Stimulated activated CD4-positive, alpha-beta T cell treated with anti-CD3 and anti-CD28 coated beads, Interleukin-12 subunit alpha, Interleukin-12 subunit beta, amount 100 ng/mL, for 48 hours (primary cell): Measurements from ENCODE around the gene VILL.
"Not testable (repeated sequence)": the region's sequence is repeated elsewhere in the genome, so short reads cannot be mapped to it uniquely, and the experiment has no call there.

Experiments
- DNase-seq, 3 donors: peaks; one replicate each; pipeline ENCODE4 v3.0.0-alpha.2; 2020; ENCODE audit warnings: low read depth in 2 of 3, low spot score in 1 of 3

VILL gene

GRCh38 chr3:38032328-38032865 is 41.8 kb downstream of the VILL start:
- no peak for DNase-seq

- DNase-seq = not testable (repeated sequence)
Observed at GRCh38 chr3:38033586-38033985, 43.0 kb downstream of the VILL start.

- DNase-seq = not testable (repeated sequence)
Observed at GRCh38 chr3:38034335-38034734, 43.7 kb downstream of the VILL start.

- no peak for DNase-seq
Observed at GRCh38 chr3:38036286-38036685, 45.7 kb downstream of the VILL start.

DNA sequence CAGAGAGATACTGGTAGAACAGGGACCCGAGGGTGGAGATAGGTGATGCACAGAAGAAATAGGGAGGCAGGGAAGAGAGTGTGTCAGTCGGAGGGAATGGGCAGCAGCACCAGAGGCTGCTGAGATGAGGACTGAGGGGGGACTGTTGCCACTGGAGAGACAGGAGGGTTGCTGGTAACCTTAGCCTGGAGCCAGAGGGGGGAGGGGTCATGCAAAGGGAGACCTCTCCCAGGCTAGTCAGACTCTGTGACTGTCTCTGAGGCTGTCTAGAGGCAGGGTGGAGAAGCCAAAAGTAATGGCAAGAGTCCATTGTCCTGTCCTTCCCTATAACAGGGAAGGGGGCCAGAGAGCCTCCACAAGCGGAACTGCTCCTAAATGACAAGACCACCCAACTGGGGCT is 46.3 kb downstream of the VILL start:
- no peak for DNase-seq

DNA sequence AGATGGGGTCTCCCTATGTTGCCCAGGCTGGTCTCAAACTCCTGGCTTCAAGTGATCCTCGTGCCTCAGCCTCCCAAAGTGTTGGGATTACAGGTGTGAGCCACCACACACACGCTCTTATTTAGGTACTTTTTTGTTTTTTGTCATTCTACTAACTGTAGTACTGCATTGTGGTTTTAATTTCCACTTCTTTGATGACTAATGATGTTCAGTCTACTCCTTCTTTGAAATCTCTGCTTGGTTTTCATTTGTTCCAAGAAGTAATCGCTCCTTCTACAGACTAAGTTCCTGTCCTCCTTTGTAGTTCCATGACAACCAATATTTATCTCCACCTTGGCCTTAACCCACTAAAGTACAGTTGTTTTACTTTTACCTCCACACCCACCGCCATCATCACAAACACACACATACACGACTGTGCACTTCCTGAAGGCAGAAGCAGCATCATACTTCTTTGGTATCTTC is 47.9 kb downstream of the VILL start:
- DNase-seq = peak in 1 of 3 donors; percentile 15

DNA sequence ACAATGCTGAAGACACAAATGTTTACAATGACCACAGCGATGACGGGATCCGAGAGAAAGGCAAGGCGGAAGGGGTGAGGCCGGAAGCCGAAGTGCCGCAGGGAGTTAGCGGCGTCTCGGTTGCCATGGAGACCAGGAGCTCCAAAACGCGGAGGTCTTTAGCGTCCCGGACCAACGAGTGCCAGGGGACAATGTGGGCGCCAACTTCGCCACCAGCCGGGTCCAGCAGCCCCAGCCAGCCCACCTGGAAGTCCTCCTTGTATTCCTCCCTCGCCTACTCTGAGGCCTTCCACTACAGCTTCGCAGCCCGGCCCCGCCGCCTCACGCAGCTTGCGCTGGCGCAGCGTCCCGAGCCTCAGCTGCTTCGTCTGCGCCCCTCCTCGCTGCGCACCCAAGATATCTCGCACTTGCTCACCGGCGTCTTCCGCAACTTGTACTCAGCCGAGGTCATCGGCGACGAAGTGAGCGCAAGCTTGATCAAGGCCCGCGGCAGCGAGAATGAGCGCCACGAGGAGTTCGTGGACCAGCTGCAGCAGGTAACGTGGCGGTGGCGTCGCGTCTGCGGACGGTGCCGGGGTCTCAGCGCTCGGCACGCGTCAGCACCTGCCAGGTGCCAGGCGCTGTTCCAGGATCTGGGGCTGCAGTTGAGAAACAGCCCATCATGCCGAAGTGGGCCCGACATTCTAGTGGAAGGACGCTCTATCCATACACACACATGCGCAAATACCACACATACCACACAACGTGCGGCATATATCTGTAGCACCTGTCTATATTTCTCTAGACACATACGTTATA is 48.7 kb downstream of the VILL start, which contains the start of gene DLEC1:
Gene DLEC1, plus strand, starts transcription at position 108 of the 798 bp plus-strand sequence. Its CDS starts 18 bp downstream, at position 126.
- peak; percentile 66 to 75 (median 74) for DNase-seq

DNA sequence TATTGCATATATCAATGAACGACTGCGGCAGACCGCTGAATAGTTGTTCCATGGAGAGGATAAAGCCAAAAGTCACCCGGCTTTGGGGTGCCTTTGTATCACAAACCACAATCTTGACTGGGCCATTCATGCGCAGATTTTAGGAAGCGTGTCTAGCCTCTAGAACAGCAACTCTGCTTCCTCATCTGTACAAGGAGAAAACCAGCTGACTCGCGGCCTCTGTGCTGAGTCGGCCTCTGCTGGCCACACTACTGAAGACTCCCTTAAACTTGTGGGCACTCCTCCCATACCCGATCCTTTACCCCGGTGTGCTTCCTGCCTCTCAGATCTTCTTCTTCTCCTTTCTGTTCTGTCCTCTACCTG is 49.3 kb downstream of the VILL start:
- no peak for DNase-seq

- no peak for DNase-seq
Observed at GRCh38 chr3:38040401-38040800, 49.8 kb downstream of the VILL start.

DNA sequence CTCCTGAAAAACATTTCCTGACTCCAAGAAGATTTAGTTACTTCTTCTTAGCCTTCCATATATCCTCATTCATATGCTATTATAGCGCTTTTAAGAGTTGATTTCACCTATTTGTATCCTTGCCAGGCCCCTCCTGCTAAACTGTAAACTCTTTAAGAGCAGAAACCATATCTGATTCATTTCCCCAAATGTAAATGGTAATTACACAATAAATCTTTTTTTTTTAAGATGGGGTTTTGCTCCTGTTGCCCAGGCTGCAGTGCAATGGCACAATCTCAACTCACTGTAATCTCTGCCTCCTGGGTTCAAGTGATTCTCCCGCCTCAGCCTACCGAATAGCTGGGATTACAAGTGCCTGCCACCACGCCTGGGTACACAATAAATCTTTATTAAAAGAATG is 52.9 kb downstream of the VILL start:
- DNase-seq = no peak

DNA sequence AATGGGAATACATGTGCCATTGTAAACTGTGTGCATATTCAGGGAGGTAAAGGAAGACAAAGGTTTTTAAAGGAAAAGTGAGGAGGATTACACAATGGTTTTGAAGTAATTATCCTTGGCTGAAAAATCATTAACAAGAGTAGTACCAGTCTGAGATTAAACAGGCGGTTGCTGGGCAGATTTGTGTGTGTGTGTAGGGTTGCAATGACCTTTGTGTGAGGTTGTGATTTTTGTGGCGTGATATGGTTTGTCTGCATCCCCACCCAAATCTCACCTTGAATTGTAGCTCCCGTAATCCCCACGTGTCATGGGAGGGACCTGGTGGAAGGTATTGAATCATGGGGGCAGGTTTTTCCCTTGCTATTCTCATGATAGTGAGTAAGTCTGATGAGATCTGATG is 55.4 kb downstream of the VILL start:
- DNase-seq = no peak

DNA sequence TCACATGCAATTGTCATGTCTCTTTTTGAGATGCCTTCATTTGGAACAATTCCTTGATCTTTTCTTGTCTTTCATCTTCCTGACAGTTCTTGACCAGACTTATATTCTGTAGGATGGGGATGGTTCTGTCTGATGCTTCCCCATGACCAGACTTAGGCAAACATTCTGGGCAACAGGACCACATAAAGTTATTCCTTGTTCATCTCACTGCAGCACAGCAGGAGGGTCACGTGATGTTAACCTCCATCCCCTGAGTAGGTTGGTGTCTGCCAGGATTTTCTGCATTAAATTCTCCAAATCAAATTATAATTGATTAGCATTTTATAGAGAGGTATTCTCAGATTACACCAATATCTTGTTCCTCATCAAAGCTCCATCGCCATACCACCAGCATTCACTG is 56.2 kb downstream of the VILL start:
- no peak for DNase-seq

DNA sequence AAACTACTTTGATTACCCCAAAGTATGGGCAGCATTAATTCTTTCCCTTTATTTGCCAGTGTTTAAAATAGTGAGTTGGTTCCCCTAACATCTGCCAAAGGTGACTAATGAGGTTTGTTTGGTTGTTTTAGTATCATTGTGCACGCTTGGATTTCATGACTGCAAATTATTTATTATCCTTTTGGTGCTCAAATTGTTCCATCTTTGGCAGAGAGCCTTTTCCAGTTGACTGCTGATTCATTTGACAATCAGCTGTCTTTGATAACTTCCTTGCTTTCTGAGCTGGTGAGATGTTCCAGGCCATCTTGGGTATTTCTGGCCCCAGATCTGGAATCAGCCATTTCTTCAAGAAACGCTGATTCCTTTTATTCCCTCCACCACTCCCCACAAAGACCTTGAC is 57.3 kb downstream of the VILL start:
- no peak for DNase-seq

DNA sequence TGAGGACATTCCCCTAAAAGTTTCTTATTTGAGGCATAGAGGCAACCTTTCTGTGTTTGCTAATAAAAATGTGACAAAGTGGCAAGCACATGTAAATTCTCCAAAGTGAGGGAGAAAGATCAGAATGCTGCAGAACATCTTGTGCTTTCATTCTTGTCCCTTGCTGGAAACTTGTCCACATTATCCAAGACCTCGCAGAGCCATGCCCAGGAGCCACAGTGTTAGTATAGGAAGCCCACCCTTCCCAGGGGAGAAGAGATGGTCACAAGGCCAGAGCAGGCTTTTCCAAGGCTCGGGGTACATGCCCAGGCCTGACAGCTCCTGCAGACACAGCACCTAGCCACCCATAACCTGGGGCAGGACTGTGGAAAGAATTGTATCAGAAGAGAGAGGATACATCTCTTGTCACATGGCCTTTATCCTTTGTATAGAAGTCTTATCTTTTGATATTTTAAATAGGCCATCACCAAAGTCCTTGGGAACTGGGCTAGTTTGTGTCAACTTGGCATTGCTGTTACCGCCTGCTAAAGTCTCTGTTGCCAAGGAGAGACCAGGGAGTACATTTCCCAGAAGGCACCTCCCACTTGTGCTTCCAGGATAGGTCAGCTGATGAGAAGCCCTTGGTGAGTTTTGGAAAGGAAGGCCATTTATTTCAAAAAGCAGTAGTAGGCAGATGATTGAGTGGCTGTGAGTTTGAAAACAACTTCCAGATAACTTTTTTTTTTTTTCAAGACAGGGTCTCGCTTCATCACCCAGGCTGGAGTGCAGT is 59.0 kb downstream of the VILL start:
- DNase-seq = no peak

- no peak for DNase-seq
Observed at GRCh38 chr3:38051131-38051530, 60.5 kb downstream of the VILL start.

DNA sequence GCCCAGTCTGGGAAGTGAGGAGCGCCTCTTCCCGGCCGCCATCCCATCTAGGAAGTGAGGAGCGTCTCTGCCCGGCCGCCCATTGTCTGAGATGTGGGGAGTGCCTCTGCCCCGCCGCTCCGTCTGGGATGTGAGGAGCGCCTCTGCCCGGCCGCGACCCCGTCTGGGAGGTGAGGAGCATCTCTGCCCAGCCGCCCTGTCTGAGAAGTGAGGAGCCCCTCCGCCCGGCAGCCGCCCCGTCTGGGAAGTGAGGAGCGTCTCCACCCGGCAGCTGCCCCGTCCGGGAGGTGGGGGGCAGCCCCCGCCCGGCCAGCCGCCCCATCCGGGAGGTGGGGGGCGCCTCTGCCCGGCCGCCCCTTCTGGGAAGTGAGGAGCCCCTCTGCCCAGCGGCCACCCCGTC is 62.7 kb downstream of the VILL start:
- DNase-seq = not testable (repeated sequence)

DNA sequence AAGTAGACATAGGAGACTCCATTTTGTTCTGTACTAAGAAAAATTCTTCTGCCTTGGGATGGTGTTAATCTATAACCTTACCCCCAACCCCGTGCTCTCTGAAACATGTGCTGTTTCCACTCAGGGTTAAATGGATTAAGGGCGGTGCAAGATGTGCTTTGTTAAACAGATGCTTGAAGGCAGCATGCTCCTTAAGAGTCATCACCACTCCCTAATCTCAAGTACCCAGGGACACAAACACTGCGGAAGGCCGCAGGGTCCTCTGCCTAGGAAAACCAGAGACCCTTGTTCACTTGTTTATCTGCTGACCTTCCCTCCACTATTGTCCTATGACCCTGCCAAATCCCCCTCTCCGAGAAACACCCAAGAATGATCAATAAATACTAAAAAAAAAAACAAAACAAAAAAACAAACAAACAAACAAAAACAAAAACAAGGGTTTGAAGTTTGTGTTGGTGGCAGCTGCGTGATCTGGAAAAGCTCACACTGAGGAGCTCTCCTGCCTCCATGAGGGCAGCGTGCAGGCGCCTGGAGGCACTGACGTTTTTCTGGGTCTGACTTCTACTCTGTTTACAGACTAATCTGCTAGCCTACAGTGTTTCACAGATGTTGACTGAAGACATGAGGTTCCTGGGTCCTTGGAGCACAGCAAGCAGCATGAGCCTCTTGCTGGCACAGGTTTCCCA is 63.4 kb downstream of the VILL start:
- not testable (repeated sequence) for DNase-seq

DNA sequence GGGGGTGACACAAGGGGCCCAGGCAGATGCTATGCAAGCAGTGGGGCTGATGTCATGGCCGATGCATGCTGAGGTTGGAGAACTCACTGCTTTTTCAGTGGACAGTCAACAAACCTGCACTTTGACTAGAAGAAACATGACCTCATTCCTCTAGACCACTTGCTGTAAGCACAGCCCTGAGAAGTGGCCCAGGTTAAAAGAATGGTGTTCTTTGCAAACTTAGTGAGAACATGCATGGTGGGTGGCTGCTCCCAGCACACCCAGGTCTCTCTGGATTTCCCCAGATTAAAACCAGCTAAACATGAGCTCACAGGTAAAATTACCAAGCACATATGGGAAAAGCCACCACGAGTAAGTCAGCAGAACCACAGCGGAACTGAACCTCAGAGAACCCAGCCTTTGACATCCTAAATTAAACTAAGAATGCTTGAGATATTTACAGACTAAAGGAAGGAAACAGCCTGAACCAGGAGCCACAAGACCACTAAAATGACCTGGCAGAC is 64.0 kb downstream of the VILL start:
- no peak for DNase-seq
